HUES48 (cell line): ENCODE measurements around the gene RALGDS.

Experiments used
- H3K27ac ChIP-seq: one replicate; pipeline ENCODE4 v1.7.0; 2013; ENCODE audit warnings: low read depth, low read length, inconsistent platforms
- H3K27me3 ChIP-seq: 2 replicates; pipeline ENCODE4 v1.6.1; 2013; ENCODE audit warnings: mild to moderate bottlenecking, low read length; ENCODE audit not compliant: control insufficient read depth, insufficient read depth
- H3K36me3 ChIP-seq: 2 replicates; pipeline ENCODE4 v1.6.1; 2013; ENCODE audit warnings: low read length; ENCODE audit not compliant: control insufficient read depth, insufficient read depth
- H3K4me1 ChIP-seq: 2 replicates; pipeline ENCODE4 v1.6.1; 2013; ENCODE audit warnings: mild to moderate bottlenecking, low read length; ENCODE audit not compliant: control insufficient read depth, insufficient read depth
- H3K4me3 ChIP-seq: 2 replicates; pipeline ENCODE4 v1.5.1; 2013; ENCODE audit warnings: mild to moderate bottlenecking, low read depth, low read length
- H3K9ac ChIP-seq: 2 replicates; pipeline ENCODE4 v1.6.1; 2013; ENCODE audit warnings: mild to moderate bottlenecking, low read depth, low read length, moderate library complexity
- H3K9me3 ChIP-seq: 2 replicates; pipeline ENCODE4 v1.6.1; 2013; ENCODE audit warnings: low read length; ENCODE audit not compliant: control insufficient read depth, insufficient read depth

Gene RALGDS

GRCh38 chr9:133141833-133142595 lies 21.0 kb upstream of the RALGDS start:
- no peak overlapping the region for H3K27ac ChIP-seq
- no peak overlapping the region for H3K9ac ChIP-seq
- H3K27me3 ChIP-seq: peaks cover 3% of the 10 kb centered on the region; the same call in 1 of the 2 replicates
- peaks cover 6% of the 10 kb centered on the region; the same call in 1 of the 2 replicates for H3K4me1 ChIP-seq
- H3K4me3 ChIP-seq: no peak overlapping the region
- no peaks in the 10 kb centered on the region for H3K36me3 ChIP-seq
- no peaks in the 10 kb centered on the region for H3K9me3 ChIP-seq

DNA sequence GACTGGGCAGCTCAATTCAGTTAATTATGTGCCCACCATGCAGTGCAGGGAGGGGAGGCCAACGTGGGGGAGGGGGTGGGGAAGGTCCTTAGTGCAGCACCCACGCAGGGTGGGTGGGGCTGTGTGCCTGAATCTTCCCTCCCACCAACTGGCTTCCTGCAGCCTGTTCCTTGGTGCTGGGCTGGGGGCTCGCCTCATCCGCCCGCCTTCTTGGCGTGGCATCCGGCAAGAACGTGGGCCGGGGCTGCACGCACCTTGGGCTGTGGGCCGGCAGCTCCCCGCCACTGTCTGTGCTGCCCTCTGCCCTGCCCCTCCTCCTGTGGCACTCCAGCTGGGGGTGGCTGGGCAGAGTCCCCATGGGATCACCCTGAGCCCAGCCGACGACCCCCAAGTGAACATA lies 19.6 kb upstream of the RALGDS start:
- H3K27ac ChIP-seq: no peak overlapping the region
- H3K4me3 ChIP-seq: no peak overlapping the region
- no peaks in the 10 kb centered on the region for H3K9me3 ChIP-seq
- H3K27me3 ChIP-seq: peaks cover 3% of the 10 kb centered on the region; the same call in 1 of the 2 replicates
- H3K36me3 ChIP-seq: no peaks in the 10 kb centered on the region
- H3K4me1 ChIP-seq: peaks cover 6% of the 10 kb centered on the region; the same call in 1 of the 2 replicates
- H3K9ac ChIP-seq: no peak overlapping the region

DNA sequence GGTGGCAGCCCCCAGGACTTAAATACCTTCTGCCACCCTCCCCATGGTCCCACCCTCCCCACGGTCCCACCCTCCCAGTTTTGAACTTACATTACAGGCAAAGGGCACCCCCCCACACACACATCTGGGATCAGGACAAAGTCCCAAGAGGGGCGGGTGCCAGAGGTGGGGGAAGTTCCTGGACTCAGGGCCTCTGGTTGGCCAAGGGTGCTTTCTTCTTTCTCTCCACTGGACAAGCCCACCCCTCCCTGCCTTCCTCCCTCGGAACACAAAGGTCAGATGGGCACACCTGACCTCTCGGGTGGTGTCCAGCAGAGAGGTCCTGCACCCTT lies 19.1 kb upstream of the RALGDS start:
- H3K9me3 ChIP-seq: no peaks in the 10 kb centered on the region
- H3K27ac ChIP-seq: no peak overlapping the region
- peaks cover 3% of the 10 kb centered on the region; the same call in 1 of the 2 replicates for H3K27me3 ChIP-seq
- peaks cover 6% of the 10 kb centered on the region; the same call in 1 of the 2 replicates for H3K4me1 ChIP-seq
- no peaks in the 10 kb centered on the region for H3K36me3 ChIP-seq
- H3K9ac ChIP-seq: no peak overlapping the region
- H3K4me3 ChIP-seq: no peak overlapping the region

DNA sequence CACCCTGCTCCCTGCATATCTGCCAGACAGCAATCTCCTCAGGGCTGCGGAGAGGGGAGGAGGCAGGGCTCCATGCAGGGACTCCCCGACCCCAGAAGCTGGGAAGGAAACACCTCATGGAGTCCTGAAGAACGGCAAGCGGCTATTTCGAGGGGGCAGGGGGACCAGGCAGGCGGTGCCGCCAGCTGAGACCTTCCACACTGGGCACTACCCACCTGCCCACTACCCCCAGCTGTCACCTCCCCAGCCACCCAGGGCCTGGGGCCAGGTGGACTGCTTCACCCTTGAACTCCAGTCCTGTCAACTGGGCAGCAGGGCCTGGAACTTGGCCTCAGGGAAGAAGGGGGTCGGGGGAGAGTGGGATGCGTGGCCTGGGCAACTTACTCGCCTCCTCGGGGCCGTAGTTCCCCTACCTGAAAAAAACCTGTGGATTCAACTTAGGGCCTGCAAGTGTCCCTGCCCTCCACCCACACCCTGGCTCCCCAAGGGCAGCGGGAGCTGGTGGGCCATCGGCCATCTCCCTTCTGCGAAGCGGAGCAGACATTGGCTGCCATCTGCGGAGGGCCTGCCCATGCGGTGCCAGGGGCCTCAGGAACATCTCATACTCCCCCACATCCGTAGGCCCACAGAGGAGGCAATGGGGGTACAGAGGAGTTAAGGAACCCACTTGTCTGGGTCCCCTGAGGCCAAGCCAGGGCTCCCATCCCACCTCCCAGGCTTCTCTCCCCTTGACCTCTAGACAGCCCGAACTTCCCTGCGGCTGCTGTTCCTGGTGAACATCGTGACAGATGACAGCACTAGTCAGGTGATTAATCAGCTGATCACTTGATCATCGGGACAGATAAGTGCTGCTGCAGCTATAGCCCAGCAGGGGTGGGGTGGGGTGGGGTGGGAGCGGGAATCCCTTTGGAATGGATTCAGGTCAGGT lies 18.5 kb upstream of the RALGDS start:
- no peak overlapping the region for H3K27ac ChIP-seq
- no peaks in the 10 kb centered on the region for H3K36me3 ChIP-seq
- no peaks in the 10 kb centered on the region for H3K9me3 ChIP-seq
- no peak overlapping the region for H3K4me3 ChIP-seq
- no peak overlapping the region for H3K9ac ChIP-seq
- no peaks in the 10 kb centered on the region for H3K27me3 ChIP-seq
- H3K4me1 ChIP-seq: peaks cover 3% of the 10 kb centered on the region; the same call in 1 of the 2 replicates

- Histone ChIP-seq H3K4me3 (no peak overlapping the region), H3K27me3 (no peaks in the 10 kb centered on the region), H3K36me3 (no peaks in the 10 kb centered on the region), H3K4me1 (peaks cover 4% of the 10 kb centered on the region; the same call in 1 of the 2 replicates), H3K27ac (no peak overlapping the region), H3K9ac (no peak overlapping the region), H3K9me3 (no peaks in the 10 kb centered on the region)
Measured at GRCh38 chr9:133137451-133138231, 16.6 kb upstream of the RALGDS start.

- Histone ChIP-seq H3K9ac (no peak overlapping the region), H3K27ac (no peak overlapping the region), H3K4me1 (peaks cover 4% of the 10 kb centered on the region; the same call in 1 of the 2 replicates)
Measured at GRCh38 chr9:133135146-133135745, 14.2 kb upstream of the RALGDS start.

DNA sequence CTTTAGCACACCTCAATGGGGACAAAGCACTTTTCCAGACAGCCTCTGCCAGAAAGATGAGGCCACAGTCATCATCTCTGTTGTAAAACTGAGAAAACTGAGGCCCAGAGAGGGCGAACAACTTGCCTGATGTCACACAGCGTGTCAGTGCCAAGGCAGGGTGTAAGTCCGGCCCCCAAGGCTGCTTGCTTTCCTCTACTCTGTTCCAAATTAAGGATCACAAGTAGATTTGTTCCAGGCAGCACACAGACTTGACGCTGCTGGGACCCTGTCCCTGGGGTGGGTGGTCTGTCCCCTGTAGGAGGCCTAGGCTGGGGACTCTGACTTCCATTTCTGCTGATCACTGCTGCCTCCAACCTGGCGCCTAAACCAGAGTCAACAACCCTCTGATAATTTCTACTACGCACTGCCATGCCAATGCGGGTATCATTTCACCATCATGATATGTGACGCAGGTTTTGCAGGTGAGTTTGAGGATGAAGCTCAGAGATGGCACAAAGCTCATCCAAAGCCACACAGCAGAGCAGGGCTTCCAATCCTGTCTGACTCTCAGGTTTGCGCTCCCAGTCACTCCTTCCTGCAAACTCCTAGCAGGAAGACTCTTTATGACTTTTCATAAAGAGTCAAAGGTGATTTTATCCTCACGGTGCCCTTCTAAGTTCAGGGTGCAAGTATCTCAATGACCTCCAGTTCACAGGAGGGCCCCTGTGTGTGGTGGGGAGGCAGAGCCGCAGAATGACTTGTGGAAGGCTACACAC lies 13.5 kb upstream of the RALGDS start:
- Histone ChIP-seq H3K9me3 (no peaks in the 10 kb centered on the region), H3K27me3 (no peaks in the 10 kb centered on the region), H3K9ac (no peak overlapping the region), H3K4me1 (peaks cover 4% of the 10 kb centered on the region; the same call in 1 of the 2 replicates), H3K4me3 (no peak overlapping the region), H3K27ac (peak overlapping the region; percentile 86), H3K36me3 (no peaks in the 10 kb centered on the region)

More at GRCh38 chr9:133135146-133135745, 14.2 kb upstream of the RALGDS start:
- Histone ChIP-seq H3K27me3 (no peaks in the 10 kb centered on the region), H3K4me3 (no peak overlapping the region), H3K36me3 (no peaks in the 10 kb centered on the region), H3K9me3 (no peaks in the 10 kb centered on the region)

GRCh38 chr9:133133681-133134387 lies 12.8 kb upstream of the RALGDS start:
- Histone ChIP-seq H3K27me3 (no peaks in the 10 kb centered on the region), H3K27ac (peak overlapping the region; percentile 86), H3K4me1 (peaks cover 4% of the 10 kb centered on the region; the same call in 1 of the 2 replicates), H3K36me3 (no peaks in the 10 kb centered on the region), H3K9me3 (no peaks in the 10 kb centered on the region), H3K9ac (peak overlapping the region; percentile 66; the same call in 1 of the 2 replicates), H3K4me3 (no peak overlapping the region)

DNA sequence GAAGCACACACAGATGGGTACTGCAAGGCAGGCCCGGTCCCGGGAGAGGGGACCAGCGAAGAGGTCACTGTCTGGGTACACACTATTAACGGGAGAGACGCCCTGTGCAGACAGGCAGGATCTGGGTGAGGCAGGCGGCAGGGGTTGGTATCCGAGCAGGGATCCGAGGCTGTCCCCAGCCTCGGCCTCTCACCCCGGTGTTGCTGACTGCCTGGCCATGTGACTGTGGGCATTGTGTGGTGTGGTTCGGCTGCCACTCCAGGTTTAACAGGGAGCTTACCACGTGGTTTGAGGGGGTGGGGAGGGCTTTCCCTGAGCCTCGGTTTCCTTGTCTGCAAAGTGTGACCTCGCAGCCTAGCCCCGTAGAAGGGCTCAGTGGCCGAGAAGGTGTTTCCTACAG lies 11.1 kb upstream of the RALGDS start:
- peaks cover 4% of the 10 kb centered on the region; the same call in 1 of the 2 replicates for H3K4me1 ChIP-seq
- H3K9me3 ChIP-seq: no peaks in the 10 kb centered on the region
- H3K9ac ChIP-seq: no peak overlapping the region
- H3K4me3 ChIP-seq: no peak overlapping the region
- no peak overlapping the region for H3K27ac ChIP-seq
- H3K27me3 ChIP-seq: no peaks in the 10 kb centered on the region
- H3K36me3 ChIP-seq: no peaks in the 10 kb centered on the region
